ENCODE data around the gene ROBO1.

The ROBO1 gene

GRCh38 chr3:79074558-79074957, 693.2 kb downstream of the ROBO1 start:
- no peak for DNase-seq (ENCODE audit: low read depth)
- no peak for TF ChIP-seq CTCF (IDR thresholded peaks at IDR 0.05; ENCODE audit: control insufficient read depth, insufficient read depth, low read depth, low read length, missing control alignments)
- no peak overlapping the region for H3K4me3 ChIP-seq (ENCODE audit: control insufficient read depth, low read depth, low read length)

- H3K4me3 ChIP-seq (ENCODE audit: control insufficient read depth, low read depth, low read length) = no peak overlapping the region
- TF ChIP-seq CTCF (IDR thresholded peaks at IDR 0.05; ENCODE audit: control insufficient read depth, insufficient read depth, low read depth, low read length, missing control alignments) = no peak
- no peak for DNase-seq (ENCODE audit: low read depth)
These were observed 700.1 kb downstream of the ROBO1 start for GRCh38 chr3:79067734-79068133.

- no peak overlapping the region for H3K4me3 ChIP-seq (ENCODE audit: control insufficient read depth, low read depth, low read length)
- DNase-seq (ENCODE audit: low read depth) = no peak
- TF ChIP-seq CTCF (IDR thresholded peaks at IDR 0.05; ENCODE audit: control insufficient read depth, insufficient read depth, low read depth, low read length, missing control alignments) = no peak
These were observed 701.3 kb downstream of the ROBO1 start for GRCh38 chr3:79066481-79066880.

GRCh38 chr3:79063624-79064023, 704.2 kb downstream of the ROBO1 start:
- DNase-seq (ENCODE audit: low read depth) = no peak
- no peak for TF ChIP-seq CTCF (IDR thresholded peaks at IDR 0.05; ENCODE audit: control insufficient read depth, insufficient read depth, low read depth, low read length, missing control alignments)
- H3K4me3 ChIP-seq (ENCODE audit: control insufficient read depth, low read depth, low read length) = no peak overlapping the region

- H3K4me3 ChIP-seq (ENCODE audit: control insufficient read depth, low read depth, low read length) = no peak overlapping the region
- DNase-seq (ENCODE audit: low read depth) = no peak
- TF ChIP-seq CTCF (IDR thresholded peaks at IDR 0.05; ENCODE audit: control insufficient read depth, insufficient read depth, low read depth, low read length, missing control alignments) = no peak
These were observed 710.0 kb downstream of the ROBO1 start for GRCh38 chr3:79057756-79058155.

- no peak for DNase-seq (ENCODE audit: low read depth)
- no peak overlapping the region for H3K4me3 ChIP-seq (ENCODE audit: control insufficient read depth, low read depth, low read length)
- TF ChIP-seq CTCF (IDR thresholded peaks at IDR 0.05; ENCODE audit: control insufficient read depth, insufficient read depth, low read depth, low read length, missing control alignments) = no peak
These were observed 711.3 kb downstream of the ROBO1 start for GRCh38 chr3:79056498-79056897.

GRCh38 chr3:79052054-79052681, 715.6 kb downstream of the ROBO1 start:
- no peak overlapping the region for H3K4me3 ChIP-seq (ENCODE audit: control insufficient read depth, low read depth, low read length)
- DNase-seq (ENCODE audit: low read depth) = no peak
- no peak for TF ChIP-seq CTCF (IDR thresholded peaks at IDR 0.05; ENCODE audit: control insufficient read depth, insufficient read depth, low read depth, low read length, missing control alignments)
